ENCODE measurements around the gene ABCB9. TPM values are rescaled to one million over a fixed set of nuclear protein-coding genes. Genes with fewer than 3 reads are reported as not detected.
A peak's percentile ranks its signal among the peaks of the same experiment; 100 is the strongest.
"Not testable (repeated sequence)": the region's sequence is repeated elsewhere in the genome, so short reads cannot be mapped to it uniquely, and the experiment has no call there.

Gene ABCB9
- polyA plus RNA-seq, 3 donors = 1.5 to 3.3 (median 1.8) TPM

- H3K27ac ChIP-seq (ENCODE audit: low read depth, low read length) = no peak overlapping the region
- 90 to 93% (median 92%) methylated on average over 12 to 14 of the region's 14 CpGs for WGBS, 3 donors
These were observed 37.1 kb downstream of the ABCB9 start for GRCh38 chr12:122929148-122929538.

GRCh38 chr12:122928404-122929147 lies 37.7 kb downstream of the ABCB9 start:
- no peak overlapping the region for H3K27ac ChIP-seq (ENCODE audit: low read depth, low read length)
- WGBS, 3 donors = 80 to 86% (median 83%) methylated on average over 12 of the region's 12 CpGs

GRCh38 chr12:122927756-122928403 lies 38.4 kb downstream of the ABCB9 start:
- WGBS, 3 donors = 79 to 89% (median 79%) methylated on average over 11 of the region's 11 CpGs
- H3K27ac ChIP-seq (ENCODE audit: low read depth, low read length) = no peak overlapping the region

- H3K27ac ChIP-seq (ENCODE audit: low read depth, low read length) = no peak overlapping the region
- WGBS, 3 donors = 53 to 89% (median 79%) methylated on average over 8 of the region's 8 CpGs
These were observed 44.3 kb downstream of the ABCB9 start for GRCh38 chr12:122921917-122922316.

- no peak overlapping the region for H3K27ac ChIP-seq (ENCODE audit: low read depth, low read length)
- 85 to 90% (median 88%) methylated on average over 5 of the region's 5 CpGs for WGBS, 3 donors
These were observed 45.6 kb downstream of the ABCB9 start for GRCh38 chr12:122920687-122921086.

- 72 to 86% (median 84%) methylated on average over 2 of the region's 2 CpGs for WGBS, 3 donors
- no peak overlapping the region for H3K27ac ChIP-seq (ENCODE audit: low read depth, low read length)
These were observed 47.4 kb downstream of the ABCB9 start for GRCh38 chr12:122918827-122919226.

- WGBS, 3 donors = 21 to 32% (median 29%) methylated on average over 9 of the region's 9 CpGs
- H3K27ac ChIP-seq (ENCODE audit: low read depth, low read length) = no peak overlapping the region
These were observed 48.6 kb downstream of the ABCB9 start for GRCh38 chr12:122917507-122918121.

- H3K27ac ChIP-seq (ENCODE audit: low read depth, low read length) = no peak overlapping the region
- 61 to 74% (median 71%) methylated on average over 12 of the region's 12 CpGs for WGBS, 3 donors
These were observed 56.6 kb downstream of the ABCB9 start for GRCh38 chr12:122909442-122910288.

- H3K27ac ChIP-seq (ENCODE audit: low read depth, low read length) = no peak overlapping the region
- 60 to 92% (median 90%) methylated on average over 6 of the region's 6 CpGs for WGBS, 3 donors
These were observed 57.3 kb downstream of the ABCB9 start for GRCh38 chr12:122908915-122909314.

GRCh38 chr12:122905258-122905657 lies 61.0 kb downstream of the ABCB9 start:
- H3K27ac ChIP-seq (ENCODE audit: low read depth, low read length) = not testable (repeated sequence)
- 90 to 96% (median 95%) methylated on average over 4 to 5 of the region's 5 CpGs for WGBS, 3 donors

- no peak overlapping the region for H3K27ac ChIP-seq (ENCODE audit: low read depth, low read length)
- 57 to 69% (median 67%) methylated on average over 7 of the region's 7 CpGs for WGBS, 3 donors
These were observed 62.6 kb downstream of the ABCB9 start for GRCh38 chr12:122903693-122904034.

GRCh38 chr12:122902854-122903692 lies 63.2 kb downstream of the ABCB9 start:
- 16 to 39% (median 34%) methylated on average over 10 of the region's 10 CpGs for WGBS, 3 donors
- no peak overlapping the region for H3K27ac ChIP-seq (ENCODE audit: low read depth, low read length)

- H3K27ac ChIP-seq (ENCODE audit: low read depth, low read length) = no peak overlapping the region
- 93 to 97% (median 96%) methylated on average over 6 of the region's 6 CpGs for WGBS, 3 donors
These were observed 66.4 kb downstream of the ABCB9 start for GRCh38 chr12:122899887-122900286.

- WGBS, 3 donors = 94 to 96% (median 94%) methylated on average over 7 of the region's 7 CpGs
- no peak overlapping the region for H3K27ac ChIP-seq (ENCODE audit: low read depth, low read length)
These were observed 69.6 kb downstream of the ABCB9 start for GRCh38 chr12:122896662-122897061.

- WGBS, 3 donors = 7% methylated on average over 63 to 81 of the region's 81 CpGs
- peak within 1 kb of the TSS; percentile 83 for H3K27ac ChIP-seq (ENCODE audit: low read depth, low read length)
These were observed 70.3 kb downstream of the ABCB9 start, which contains the start of gene VPS37B for GRCh38 chr12:122895704-122896636. Gene VPS37B (minus strand): TSS chr12:122896124. CDS start chr12:122896062, 62 bp downstream.

GRCh38 chr12:122895320-122895703 lies 71.0 kb downstream of the ABCB9 start:
- WGBS, 3 donors = 2 to 10% (median 2%) methylated on average over 9 of the region's 9 CpGs
- peak overlapping the region; percentile 83 for H3K27ac ChIP-seq (ENCODE audit: low read depth, low read length)

All from adipose tissue (tissue), 3 donors.